Erythroblast (primary cell): ENCODE results near the gene GALK1.

Source experiments
- DNase-seq, 2 experiments: peaks; one replicate each; lab custom pipeline; 2025; lab: John Stamatoyannopoulos, UW
- GATA1 ChIP-seq: IDR thresholded peaks from 2 replicates; pipeline ENCODE4 v1.6.1; 2011; ENCODE audit warnings: low read depth, mild to moderate bottlenecking, control low read depth, low read length, moderate library complexity
- POLR2A ChIP-seq: IDR thresholded peaks from 2 replicates; pipeline ENCODE4 v1.6.1; 2011; ENCODE audit warnings: mild to moderate bottlenecking, low read length

Gene GALK1

DNA sequence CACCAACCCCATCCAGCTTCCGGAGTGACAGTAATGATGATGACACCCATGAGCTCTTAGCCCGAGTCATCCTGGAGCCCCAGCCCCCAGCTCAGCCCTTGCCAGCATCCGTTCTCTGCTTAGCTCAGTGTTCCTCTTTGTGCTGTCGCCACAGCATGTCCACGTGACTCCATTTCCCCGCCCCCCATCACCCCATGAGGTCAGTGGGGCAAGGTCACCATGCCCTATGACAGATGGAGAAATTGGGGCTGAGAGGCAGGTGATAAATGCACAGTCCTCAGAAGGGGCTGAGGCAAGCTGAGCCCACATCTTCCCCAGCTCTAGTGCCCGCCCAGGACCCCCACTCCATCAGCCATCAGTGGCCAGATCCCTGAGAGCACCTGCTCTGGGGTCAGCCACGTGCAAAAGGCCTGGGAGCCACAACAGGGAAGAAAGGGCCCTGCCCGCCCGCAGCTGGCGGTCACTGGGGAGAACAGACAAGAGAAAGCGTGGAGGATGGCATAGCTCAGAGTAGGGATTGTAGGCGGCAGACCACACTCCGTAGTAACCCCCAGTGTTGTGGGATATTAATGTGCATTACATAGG is 26.7 kb downstream of the GALK1 start:
- TF ChIP-seq GATA1 = no peak
- TF ChIP-seq POLR2A = no peak
- DNase-seq = no peak

DNA sequence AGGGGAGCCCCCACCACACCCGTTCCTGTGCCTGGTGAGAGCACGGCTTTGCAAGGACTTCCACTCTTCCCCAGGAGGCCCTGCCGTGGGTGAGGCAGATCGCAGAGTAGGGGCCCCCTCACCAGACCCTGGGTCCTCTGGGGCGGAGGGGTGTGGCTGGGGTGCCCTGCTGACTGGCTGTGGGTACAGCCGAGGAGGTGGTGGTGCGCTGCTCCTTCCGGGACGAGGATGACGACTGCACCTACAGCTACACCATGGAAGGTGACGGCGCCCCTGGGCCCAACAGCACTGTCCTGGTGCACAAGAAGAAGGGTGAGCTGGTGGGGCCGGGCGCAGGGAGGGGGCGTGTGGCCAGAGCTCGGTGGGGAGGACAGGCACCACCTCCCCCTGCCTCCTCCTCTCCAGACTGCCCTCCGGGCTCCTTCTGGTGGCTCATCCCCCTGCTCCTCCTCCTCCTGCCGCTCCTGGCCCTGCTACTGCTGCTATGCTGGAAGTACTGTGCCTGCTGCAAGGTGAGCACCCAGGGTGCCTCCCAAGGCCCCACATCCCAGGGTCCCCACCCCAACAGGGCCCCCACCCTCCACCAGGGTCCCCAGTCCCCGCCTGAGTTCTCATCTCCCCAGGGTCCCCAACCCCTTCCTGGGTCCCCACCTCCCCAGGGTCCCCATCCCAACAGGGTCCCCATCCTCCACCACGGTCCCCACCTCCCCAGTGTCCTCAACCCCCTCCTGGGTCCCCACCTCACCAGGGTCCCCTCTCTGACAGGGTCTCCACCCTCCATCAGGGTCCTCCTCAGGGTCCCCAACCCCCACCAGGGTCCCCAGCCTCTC is 27.6 kb downstream of the GALK1 start:
- TF ChIP-seq POLR2A (no peak), GATA1 (no peak)
- DNase-seq = no peak

DNA sequence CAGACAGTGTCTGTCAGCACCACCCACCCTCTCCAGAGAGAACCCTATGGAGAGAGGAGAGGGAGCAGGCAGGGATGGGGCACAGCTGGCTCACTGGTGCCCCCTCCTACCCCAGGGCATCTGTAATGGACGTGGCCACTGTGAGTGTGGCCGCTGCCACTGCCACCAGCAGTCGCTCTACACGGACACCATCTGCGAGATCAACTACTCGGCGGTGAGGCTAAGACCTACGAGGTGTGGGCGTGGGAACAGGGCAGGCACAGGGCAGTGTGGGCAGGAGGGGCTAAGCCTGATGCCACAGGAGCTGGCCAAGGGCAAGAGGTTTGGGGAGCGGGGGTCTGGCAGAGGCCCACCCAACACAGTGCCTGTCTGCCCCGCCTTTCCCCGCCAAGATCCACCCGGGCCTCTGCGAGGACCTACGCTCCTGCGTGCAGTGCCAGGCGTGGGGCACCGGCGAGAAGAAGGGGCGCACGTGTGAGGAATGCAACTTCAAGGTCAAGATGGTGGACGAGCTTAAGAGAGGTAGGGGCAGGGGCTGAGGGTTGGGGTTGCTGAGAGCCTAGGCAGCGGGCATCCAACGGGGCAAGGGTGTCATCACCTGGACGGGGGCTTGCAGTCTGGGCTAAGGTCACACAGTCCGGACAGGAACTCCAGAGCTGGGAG is 28.7 kb downstream of the GALK1 start:
- TF ChIP-seq POLR2A = no peak
- no peak for TF ChIP-seq GATA1
- no peak for DNase-seq

DNA sequence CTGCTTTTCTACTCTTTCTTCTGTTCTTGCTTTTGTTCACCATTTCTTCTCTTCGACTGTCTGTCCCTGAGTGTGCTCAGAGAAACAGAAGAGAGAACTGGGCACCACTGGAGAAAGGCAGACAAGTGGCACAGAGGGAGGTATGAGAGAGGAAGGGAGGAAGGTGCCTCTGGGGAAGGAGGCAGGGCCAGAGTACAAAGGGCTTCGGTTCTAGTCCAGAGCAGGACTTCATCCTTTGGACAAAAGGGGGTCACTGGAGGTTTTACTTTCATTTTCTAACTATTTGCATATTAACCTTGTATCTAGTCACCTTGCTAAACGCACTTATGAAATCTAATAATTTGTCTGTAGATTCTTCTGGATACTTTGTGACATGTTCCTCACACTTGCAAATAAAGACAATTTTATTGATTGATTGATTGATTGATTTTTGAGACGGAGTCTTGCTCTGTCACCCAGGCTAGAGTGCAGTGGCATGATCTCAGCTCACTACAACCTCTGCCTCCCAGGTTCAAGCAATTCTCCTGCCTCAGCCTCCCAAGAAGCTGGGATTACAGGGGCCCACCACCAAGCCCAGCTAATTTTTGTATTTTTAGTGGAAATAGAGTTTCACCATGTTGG is 30.2 kb downstream of the GALK1 start:
- no peak for DNase-seq

DNA sequence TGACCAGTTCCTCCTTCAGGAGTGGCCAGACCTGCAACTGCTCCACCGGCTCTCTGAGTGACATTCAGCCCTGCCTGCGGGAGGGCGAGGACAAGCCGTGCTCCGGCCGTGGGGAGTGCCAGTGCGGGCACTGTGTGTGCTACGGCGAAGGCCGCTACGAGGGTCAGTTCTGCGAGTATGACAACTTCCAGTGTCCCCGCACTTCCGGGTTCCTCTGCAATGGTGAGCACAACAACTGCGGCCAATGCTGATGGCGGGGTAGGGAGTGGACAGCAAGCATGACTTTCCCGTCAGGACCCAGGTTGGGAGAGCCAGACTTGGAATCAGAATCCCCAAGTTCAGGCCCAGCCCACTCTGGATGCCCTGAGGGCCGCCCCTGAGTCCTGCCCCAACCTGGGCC is 31.5 kb downstream of the GALK1 start:
- DNase-seq = no peak
- TF ChIP-seq GATA1 = no peak
- TF ChIP-seq POLR2A = no peak

More for the DNA sequence above, 30.2 kb downstream of the GALK1 start:
- no peak for TF ChIP-seq GATA1
- TF ChIP-seq POLR2A = no peak

DNA sequence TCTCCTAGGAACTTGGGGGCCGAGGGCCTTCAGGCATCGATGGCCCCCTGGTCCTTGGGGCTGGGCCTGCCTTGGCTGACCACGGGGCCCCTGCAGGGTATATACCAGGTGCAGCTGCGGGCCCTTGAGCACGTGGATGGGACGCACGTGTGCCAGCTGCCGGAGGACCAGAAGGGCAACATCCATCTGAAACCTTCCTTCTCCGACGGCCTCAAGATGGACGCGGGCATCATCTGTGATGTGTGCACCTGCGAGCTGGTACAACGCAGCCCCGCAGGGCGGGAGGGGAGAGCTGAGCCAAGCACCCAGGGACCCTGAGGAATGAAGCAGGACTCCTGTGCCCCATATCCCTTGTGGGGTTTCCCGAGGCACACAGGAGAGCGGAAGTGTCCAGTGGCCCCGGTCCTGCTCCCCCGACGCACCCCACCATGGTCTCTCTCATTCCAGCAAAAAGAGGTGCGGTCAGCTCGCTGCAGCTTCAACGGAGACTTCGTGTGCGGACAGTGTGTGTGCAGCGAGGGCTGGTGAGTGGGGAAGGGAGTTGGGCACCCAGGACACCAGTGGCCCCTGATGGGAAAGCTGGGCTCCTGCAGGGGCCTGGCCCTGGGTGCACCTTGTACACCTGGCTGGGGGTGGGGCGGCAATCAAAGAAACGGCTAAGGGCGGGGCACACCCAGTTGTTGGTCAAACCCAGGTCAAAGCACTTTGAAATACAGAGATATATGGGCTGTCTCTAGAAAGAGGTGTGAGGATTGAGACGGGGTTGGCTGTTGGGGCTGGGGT is 33.1 kb downstream of the GALK1 start:
- TF ChIP-seq GATA1 = no peak
- no peak for DNase-seq

DNA sequence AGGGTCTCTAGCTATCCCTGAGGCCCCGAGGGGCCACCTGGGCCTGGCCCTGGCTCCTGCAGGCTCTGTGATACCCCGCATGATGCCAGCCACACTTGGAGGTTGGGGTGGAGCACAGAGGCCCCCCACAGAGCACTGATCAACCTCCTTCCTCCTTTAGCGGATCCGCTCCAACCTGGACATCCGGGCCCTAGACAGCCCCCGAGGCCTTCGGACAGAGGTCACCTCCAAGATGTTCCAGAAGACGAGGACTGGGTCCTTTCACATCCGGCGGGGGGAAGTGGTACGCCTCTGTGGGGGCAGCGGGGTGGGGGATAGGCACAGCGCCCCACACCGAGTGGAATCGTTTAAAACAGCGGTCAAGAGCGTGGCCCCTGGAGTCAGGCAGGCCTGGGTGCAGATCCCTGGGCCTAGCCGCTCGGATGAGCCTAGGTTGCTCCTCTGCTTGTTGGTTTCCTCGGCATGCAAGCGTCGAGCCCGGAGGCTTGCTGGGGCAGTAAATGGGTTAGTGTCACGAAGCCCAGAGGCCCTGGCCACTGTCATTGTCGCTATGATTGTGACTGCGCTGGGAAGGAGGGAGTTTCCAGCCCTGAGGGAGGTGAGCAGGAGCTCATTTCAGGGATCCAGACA is 33.8 kb downstream of the GALK1 start:
- no peak for DNase-seq
- TF ChIP-seq GATA1 (no peak), POLR2A (no peak)

DNA sequence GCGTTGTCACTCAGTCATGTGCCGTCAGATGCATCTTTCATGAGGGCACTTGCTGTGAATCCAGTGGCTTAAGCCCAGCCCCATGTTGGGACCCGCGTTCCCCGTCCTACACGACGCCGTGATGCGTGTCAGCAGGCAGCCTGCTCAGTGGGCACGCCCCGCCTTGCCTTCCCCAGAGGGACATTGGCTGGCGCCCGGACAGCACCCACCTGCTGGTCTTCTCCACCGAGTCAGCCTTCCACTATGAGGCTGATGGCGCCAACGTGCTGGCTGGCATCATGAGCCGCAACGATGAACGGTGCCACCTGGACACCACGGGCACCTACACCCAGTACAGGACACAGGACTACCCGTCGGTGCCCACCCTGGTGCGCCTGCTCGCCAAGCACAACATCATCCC is 34.9 kb downstream of the GALK1 start:
- no peak for DNase-seq
- TF ChIP-seq GATA1 = no peak
- TF ChIP-seq POLR2A = no peak

DNA sequence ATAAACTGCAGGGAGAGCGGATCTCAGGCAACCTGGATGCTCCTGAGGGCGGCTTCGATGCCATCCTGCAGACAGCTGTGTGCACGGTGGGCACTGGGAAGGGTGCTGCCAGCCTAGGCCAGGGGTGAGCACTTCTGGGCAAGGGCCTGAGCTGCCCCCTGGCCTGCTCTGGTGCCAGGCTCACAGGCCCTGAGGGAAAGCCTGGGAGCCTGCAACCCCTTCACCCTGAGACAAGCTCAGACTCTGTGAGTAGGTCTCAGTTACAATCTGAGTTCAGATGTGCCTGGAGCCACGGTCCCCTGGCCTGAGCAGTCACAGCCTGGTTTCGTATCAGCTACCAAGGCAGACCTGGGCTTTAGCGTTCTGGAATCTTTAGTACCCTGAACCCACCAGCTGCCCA is 35.6 kb downstream of the GALK1 start:
- TF ChIP-seq POLR2A = no peak
- TF ChIP-seq GATA1 = no peak
- no peak for DNase-seq

DNA sequence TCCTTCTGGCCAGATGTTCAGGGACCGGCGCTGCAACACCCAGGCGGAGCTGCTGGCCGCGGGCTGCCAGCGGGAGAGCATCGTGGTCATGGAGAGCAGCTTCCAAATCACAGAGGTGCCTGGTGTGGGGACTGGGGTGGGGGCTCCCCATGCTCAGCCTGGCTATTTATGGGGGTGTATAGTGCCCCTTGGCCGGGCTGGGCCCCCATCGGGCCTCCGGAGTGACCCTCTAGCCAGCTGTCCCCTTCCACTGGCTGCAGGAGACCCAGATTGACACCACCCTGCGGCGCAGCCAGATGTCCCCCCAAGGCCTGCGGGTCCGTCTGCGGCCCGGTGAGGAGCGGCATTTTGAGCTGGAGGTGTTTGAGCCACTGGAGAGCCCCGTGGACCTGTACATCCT is 37.6 kb downstream of the GALK1 start:
- no peak for TF ChIP-seq GATA1
- TF ChIP-seq POLR2A = no peak
- no peak for DNase-seq

DNA sequence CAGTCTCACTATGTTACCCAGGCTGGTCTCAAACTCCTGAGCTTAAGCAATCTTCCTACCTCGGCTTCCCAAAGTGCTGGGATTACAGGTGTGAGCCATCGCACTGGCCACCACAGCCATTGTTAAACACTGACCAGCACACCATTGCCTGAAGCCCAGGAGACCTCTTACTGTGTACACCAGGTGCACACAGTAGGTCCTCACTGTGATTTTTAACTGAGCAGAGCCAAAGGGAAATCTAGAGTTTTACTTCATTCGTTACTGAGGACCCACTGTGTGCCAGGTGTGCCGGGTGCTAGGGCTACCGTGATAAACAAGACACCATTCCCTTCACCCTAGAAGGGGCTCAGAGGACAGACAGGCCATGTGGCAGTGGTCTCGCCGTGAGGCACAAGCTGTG is 39.5 kb downstream of the GALK1 start:
- DNase-seq = no peak
- TF ChIP-seq GATA1 = no peak
- no peak for TF ChIP-seq POLR2A

DNA sequence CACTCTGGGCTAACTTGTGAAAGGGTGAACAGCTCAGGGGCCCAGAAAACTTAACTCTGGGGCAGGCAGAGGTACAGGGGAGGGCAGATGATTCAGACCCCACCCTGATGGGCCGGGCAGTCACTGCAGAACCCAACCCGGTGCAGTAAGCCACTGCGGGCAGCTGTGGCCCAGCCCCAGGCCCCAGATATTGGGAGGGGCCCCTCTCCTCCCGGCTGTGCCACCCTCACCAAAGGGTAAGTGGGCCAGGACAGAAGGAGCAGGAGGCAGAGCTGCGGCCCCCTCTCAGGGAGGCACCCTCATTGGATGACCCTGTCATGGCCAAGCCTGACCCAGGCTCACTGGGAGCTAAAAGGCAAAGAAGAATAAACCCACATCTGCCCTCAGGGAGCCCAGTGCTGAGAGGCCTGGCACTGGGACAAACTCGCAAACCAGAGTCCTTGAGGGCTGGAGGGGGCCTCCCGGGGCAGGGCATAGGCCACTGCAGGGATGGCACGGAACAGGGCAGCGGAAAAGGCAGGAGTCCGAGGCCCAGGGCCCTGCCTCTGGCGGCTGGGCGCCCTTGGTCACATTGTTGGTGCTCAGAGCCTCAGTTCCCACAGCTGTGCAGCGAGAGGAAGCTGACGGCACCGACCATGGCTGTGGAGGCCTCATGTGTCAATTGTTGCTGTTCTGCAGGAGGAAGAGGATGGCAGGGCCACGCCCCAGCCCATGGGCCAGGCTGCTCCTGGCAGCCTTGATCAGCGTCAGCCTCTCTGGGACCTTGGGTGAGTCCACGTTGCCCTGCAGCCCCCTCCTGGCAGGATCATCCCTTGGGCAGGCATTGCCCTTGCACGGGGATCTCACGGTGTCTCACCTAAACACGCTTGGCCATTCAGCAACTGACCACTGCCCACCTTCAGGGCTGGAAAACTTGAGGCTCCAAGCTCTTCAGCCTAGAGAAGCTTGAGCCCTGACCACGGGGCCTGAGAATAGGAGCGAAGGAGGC is 40.7 kb downstream of the GALK1 start:
- TF ChIP-seq POLR2A = no peak
- no peak for TF ChIP-seq GATA1
- no peak for DNase-seq
